Adrenal gland (tissue), 12 donors: Measurements from ENCODE around the gene MAPK7. TPM values are rescaled to one million over a fixed set of nuclear protein-coding genes. Genes with fewer than 3 reads are reported as not detected.
A peak's percentile ranks its signal among the peaks of the same experiment; 100 is the strongest.

Experiments
- DNase-seq, 7 donors: peaks; one replicate each; pipeline ENCODE4 v3.0.0-alpha.2; 2019 to 2020
- H3K27ac ChIP-seq, 5 donors: fragments of 200-600 bp; sonication (generic) in 4 of 5; 1 replicate in 3 of 5; 2 replicates in 2 of 5; pipeline versions ENCODE4 v1.5.1 to v1.8.0; 2016 to 2020; ENCODE audit warnings: mild to moderate bottlenecking in 1 of 5
- H3K27me3 ChIP-seq: fragments of 200-600 bp; 2 replicates; pipeline ENCODE4 v1.8.0; 2021
- H3K36me3 ChIP-seq, 2 donors: fragments of 200-600 bp; replicated peaks in 1 of 2; 1 replicate in 1 of 2; 2 replicates in 1 of 2; pipeline versions ENCODE4 v1.5.1 to v1.8.0; 2018 to 2022
- H3K4me1 ChIP-seq, 2 donors: fragments of 200-600 bp; replicated peaks in 1 of 2; 1 replicate in 1 of 2; 2 replicates in 1 of 2; pipeline versions ENCODE4 v1.5.1 to v1.8.0; 2018 to 2021
- H3K4me3 ChIP-seq, 4 donors: fragments of 200-600 bp; sonication (generic) in 3 of 4; one replicate each; pipeline ENCODE4 v1.5.1; 2016 to 2018
- H3K9me3 ChIP-seq, 3 donors: fragments of 200-600 bp; sonication (generic) in 1 of 3; replicated peaks in 1 of 3; 1 replicate in 2 of 3; 2 replicates in 1 of 3; pipeline versions ENCODE4 v1.5.1 to v1.8.0; 2016 to 2021
- POLR2A ChIP-seq, 2 donors: fragments of 450-650 bp; IDR thresholded peaks; one replicate each; pipeline ENCODE4 v1.6.1; 2017; ENCODE audit warnings: antibody characterized with exemption in 2 of 2, mild to moderate bottlenecking in 2 of 2, moderate library complexity in 1 of 2
- WGBS, 4 donors: extraction: QIAGEN DNeasy Blood & Tissue Kit in 2 of 4; methylation state at CpG; one replicate each; pipeline versions ENCODE4 v1.1.5 to v1.1.7; 2013 to 2017; 5-methylcytosine and 5-hydroxymethylcytosine counted together
- intact Hi-C, 2 donors: fragments of 100-400 bp; cut with DNase I; formaldehyde crosslinking; loops; one replicate each; pipeline versions ENCODE4 v1.14.1 to v1.15.0; 2022 to 2023
- polyA plus RNA-seq, 3 donors: library from polyadenylated mRNA; stranded (reverse); fragments of 200-250 nt in 2 of 3; fragments of 350-450 nt in 1 of 3; fragmentation: Illumina TruSeq in 1 of 3; extraction: RNeasy Lipid Tissue Mini Kit (QIAGEN cat#74804) in 1 of 3; gene quantifications; one replicate each; pipeline ENCODE4 v1.2.3, GENCODE V29; 2013 to 2014
- total RNA-seq, 9 donors: library from RNA; depleted of rRNA in 4 of 9; stranded (reverse); fragments of >200 nt in 4 of 9; fragments of 120-200 nt in 1 of 9; fragmentation: NEBNext Ultra II Directional in 1 of 9; extraction: Animal tissue kit (Norgen Biotek cat#: 25700) in 1 of 9; gene quantifications; one replicate each; pipeline versions ENCODE4 v1.1.0 to v1.2.4, GENCODE V29; 2013 to 2023
- TF ChIP-seq, protein P1 (sequence below), 6 experiments: fragments of 450-650 bp in 4 of 6; fragments of 200-600 bp in 2 of 6; sonication (generic) in 1 of 6; IDR thresholded peaks; 1 replicate in 5 of 6; 2 replicates in 1 of 6; pipeline versions ENCODE4 v1.5.1 to v1.8.0; 2016 to 2021; ENCODE audit warnings: antibody characterized with exemption in 6 of 6, mild to moderate bottlenecking in 2 of 6, moderate library complexity in 1 of 6
- donor health status: healthy with polysubstance abuse.
- donor health status: Bipolar disorder and iron deficiency.
- donor health status: DM: yes; HTN: yes; CAD: no.
- donor health status: DM: no; HTN: no; CAD: no.
- donor health status: DM: no; HTN: no; CAD: no.
- donor health status: DM: yes; HTN: yes; CAD: no.

MAPK7 gene
- total and polyA plus RNA-seq, 12 donors = 7.6 to 223 (median 44.6) TPM

- WGBS, 4 donors = 69 to 92% (median 79%) methylated on average over 3 of the region's 3 CpGs
- H3K27me3 ChIP-seq = no peaks in the 10 kb centered on the region
- H3K4me3 ChIP-seq = no peak overlapping the region
- no peaks in the 10 kb centered on the region for H3K4me1 ChIP-seq
- no peak for DNase-seq
- no peaks in the 10 kb centered on the region for H3K36me3 ChIP-seq
- intact Hi-C loops = no loop called here
- no peak overlapping the region for H3K27ac ChIP-seq
- H3K9me3 ChIP-seq = no peaks in the 10 kb centered on the region
- TF ChIP-seq POLR2A (IDR thresholded peaks at IDR 0.05) = no peak
- TF ChIP-seq, protein P1, sequence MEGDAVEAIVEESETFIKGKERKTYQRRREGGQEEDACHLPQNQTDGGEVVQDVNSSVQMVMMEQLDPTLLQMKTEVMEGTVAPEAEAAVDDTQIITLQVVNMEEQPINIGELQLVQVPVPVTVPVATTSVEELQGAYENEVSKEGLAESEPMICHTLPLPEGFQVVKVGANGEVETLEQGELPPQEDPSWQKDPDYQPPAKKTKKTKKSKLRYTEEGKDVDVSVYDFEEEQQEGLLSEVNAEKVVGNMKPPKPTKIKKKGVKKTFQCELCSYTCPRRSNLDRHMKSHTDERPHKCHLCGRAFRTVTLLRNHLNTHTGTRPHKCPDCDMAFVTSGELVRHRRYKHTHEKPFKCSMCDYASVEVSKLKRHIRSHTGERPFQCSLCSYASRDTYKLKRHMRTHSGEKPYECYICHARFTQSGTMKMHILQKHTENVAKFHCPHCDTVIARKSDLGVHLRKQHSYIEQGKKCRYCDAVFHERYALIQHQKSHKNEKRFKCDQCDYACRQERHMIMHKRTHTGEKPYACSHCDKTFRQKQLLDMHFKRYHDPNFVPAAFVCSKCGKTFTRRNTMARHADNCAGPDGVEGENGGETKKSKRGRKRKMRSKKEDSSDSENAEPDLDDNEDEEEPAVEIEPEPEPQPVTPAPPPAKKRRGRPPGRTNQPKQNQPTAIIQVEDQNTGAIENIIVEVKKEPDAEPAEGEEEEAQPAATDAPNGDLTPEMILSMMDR (IDR thresholded peaks at IDR 0.05) = no peak
These were observed 31.2 kb downstream of the MAPK7 start for GRCh38 chr17:19409509-19409908.

DNA sequence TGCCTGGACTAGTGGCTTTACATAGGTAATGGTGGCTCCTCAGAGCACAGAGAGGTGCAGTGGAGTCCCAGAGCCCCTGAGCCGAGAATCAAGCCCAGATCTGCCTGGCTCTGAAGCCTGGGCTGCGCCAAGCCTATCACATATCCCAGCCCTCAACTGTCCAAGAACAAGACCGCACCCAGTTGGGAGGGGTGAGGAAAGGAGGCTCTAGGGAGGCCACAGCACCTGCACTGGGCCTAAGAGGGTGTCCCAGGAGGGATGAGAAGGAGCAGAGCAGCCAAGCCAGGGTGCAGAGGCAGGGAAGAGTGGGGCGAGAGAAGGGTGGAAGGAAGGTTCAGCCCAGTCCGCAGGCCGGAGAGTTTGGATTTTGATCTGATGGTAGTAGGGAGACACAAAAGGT is 31.8 kb downstream of the MAPK7 start:
- Histone ChIP-seq H3K9me3 (no peaks in the 10 kb centered on the region), H3K4me3 (no peak overlapping the region), H3K27ac (no peak overlapping the region), H3K4me1 (no peaks in the 10 kb centered on the region), H3K36me3 (no peaks in the 10 kb centered on the region), H3K27me3 (no peaks in the 10 kb centered on the region)
- WGBS, 4 donors = 89 to 96% (median 94%) methylated on average over 5 to 6 of the region's 6 CpGs
- TF ChIP-seq, protein P1 (IDR thresholded peaks at IDR 0.05) = no peak
- no peak for TF ChIP-seq POLR2A (IDR thresholded peaks at IDR 0.05)
- no peak for DNase-seq
- intact Hi-C loops = no loop called here

DNA sequence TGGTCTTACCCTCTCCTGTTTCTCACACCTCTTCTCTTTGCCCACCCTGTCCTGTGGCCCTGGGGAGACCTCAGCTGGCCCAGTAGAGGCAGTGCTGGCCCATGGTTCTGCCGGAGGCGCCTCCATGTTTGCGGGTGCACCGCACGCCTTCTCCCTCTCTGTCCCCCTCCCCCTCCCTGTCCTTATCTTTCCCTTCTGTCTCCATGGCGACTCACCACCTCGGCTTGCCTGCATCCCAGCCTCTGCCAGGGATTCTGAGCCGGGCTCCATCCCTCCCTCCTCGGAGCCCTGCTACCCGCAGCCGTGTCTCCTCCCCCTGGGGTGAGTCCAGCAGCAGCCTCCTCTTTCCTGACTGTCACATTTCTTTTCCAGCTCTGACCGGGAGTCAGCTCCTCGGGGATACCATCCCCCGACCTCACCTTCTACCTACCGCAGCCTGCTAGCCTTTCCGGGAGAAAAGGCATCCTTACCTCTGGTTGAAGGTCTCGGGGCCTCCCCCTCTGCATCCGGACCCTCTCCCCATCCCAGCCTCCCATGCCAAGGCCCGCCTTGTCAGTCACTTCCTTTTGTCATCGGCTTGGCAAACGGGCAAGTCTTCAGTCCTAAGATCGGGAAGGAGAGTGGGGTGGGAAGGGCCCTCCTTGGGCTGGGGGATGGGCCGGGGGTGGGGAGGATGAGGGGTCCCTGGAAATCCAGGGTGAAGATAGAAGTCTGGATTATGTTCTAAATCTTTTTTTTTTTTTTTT is 32.8 kb downstream of the MAPK7 start, which contains the start of gene RNF112:
TSS of gene RNF112 (plus strand) at position 358 of the 746 bp plus-strand sequence. CDS start at position 535, 177 bp downstream.
- 28 to 33% (median 30%) methylated on average over 23 of the region's 23 CpGs for WGBS, 4 donors
- no peaks in the 10 kb centered on the region for H3K9me3 ChIP-seq
- intact Hi-C loops = no loop called here
- no peaks in the 10 kb centered on the region for H3K27me3 ChIP-seq
- no peak within 1 kb of the TSS for H3K27ac ChIP-seq
- peak within 1 kb of the TSS in 1 of 4 donors; percentile 20 for H3K4me3 ChIP-seq
- TF ChIP-seq POLR2A (IDR thresholded peaks at IDR 0.05) = no peak
- TF ChIP-seq, protein P1 (IDR thresholded peaks at IDR 0.05) = peak in 1 of 6 experiments; percentile 11
- DNase-seq = peak in 3 of 7 donors; percentile 41 to 79 (median 43)
- H3K36me3 ChIP-seq = no peaks in the 10 kb centered on the region
- no peaks in the 10 kb centered on the region for H3K4me1 ChIP-seq

DNA sequence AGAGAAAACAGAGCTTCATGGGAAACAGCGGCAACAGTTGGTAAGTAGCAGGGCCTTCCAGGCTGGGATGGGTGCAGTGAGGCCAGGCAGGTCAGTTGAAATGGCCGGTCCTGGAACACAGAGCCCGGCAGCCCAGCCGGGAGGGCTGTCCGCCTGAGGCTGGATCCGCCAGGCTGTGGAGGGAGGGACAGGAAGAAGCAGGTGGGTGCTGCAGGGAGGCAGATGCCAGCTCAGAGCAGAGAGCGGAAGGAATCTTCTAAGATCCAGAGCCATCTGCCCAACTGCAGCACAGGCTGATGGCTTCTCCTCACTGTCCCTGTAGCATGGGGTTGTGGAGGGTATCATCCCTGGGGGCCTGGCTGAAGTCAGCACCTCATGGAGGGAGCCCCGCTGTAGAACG is 33.3 kb downstream of the MAPK7 start:
- no peak overlapping the region for H3K27ac ChIP-seq
- no peaks in the 10 kb centered on the region for H3K27me3 ChIP-seq
- intact Hi-C loops = no loop called here
- DNase-seq = no peak
- TF ChIP-seq, protein P1 (IDR thresholded peaks at IDR 0.05) = no peak
- TF ChIP-seq POLR2A (IDR thresholded peaks at IDR 0.05) = no peak
- no peaks in the 10 kb centered on the region for H3K9me3 ChIP-seq
- WGBS, 4 donors = 64 to 79% (median 78%) methylated on average over 6 to 9 of the region's 9 CpGs
- no peaks in the 10 kb centered on the region for H3K4me1 ChIP-seq
- H3K4me3 ChIP-seq = no peak overlapping the region
- no peaks in the 10 kb centered on the region for H3K36me3 ChIP-seq
